ENCODE results near the gene SAMD1. TPM values are rescaled to one million over a fixed set of nuclear protein-coding genes. Genes with fewer than 3 reads are reported as not detected.

The SAMD1 gene
- total and polyA plus RNA-seq, 2 of the 13 experiments (the other 11 are each of a cell fraction or from before 2014, with no cell fraction given) = 17.5 to 45.0 TPM

DNA sequence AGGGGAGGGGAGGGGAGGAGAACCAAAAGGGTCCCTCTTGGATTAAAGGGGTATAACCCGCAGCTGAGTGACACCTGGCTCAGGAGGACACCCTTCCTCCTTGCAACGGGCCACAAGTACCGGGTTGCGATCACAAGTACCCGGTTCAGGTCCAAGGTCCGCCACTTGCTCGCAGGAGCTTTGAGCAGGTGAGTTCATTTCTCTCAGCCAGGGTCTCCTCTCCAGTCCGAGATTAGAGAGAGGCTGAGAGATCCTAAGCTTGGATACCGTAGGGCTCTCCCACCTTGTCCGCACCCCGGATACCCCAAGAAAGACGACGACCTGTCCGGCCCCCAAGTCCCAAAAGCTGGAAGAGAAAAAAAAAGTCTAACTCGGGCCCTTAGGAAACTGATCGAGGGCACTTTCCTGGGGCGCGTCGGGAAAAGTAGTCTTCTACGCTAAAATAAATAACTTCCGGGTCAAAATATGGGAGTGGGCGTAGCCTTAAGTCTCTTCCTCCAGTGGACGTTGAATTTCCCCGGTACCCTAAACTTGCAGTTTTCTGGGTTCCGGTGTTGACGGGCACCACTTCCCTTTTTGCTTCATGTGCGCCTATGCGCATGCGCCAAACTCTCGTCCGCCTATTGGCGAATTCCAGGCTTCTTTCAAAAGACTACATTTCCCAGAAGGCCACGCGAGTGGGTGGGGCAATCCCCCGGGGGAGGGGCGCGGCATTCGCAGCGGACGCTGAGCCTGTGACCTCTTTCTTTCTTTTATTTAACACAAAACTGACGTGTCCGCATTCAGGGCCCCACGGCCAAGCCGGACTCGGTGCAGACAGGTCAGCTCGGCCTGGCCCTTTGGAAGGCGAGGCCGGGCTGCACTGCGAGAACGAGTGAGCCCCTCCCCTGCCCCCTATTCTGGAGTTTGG lies 9.4 kb downstream of the SAMD1 start (continued):
- TF ChIP-seq ZNF773 (CRISPR knock-in tag; IDR thresholded peaks at IDR 0.05; ENCODE audit: borderline replicate concordance) = no peak
- no peak for TF ChIP-seq EP300 (IDR thresholded peaks at IDR 0.05; ENCODE audit: low read depth in 2 of 2, low read length in 2 of 2)
- TF ChIP-seq EP300 (CRISPR knock-in tag; IDR thresholded peaks at IDR 0.05; ENCODE audit: borderline replicate concordance) = peak; percentile 45; the same call in 1 of the 2 replicates
- TF ChIP-seq ATF7-NPFF (CRISPR knock-in tag; IDR thresholded peaks at IDR 0.05; ENCODE audit: low read depth) = no peak
- no peak for TF ChIP-seq ZBTB38 (CRISPR knock-in tag; IDR thresholded peaks at IDR 0.05)
- no peak for TF ChIP-seq ZBTB49 (CRISPR knock-in tag; IDR thresholded peaks at IDR 0.05; ENCODE audit: borderline replicate concordance)
- 0 out of 2 replicates have a peak, but pooled peaks have one; percentile 12 for TF ChIP-seq HDAC1 (CRISPR knock-in tag; IDR thresholded peaks at IDR 0.05)
- no peak for TF ChIP-seq SMARCE1 (IDR thresholded peaks at IDR 0.05; ENCODE audit: borderline replicate concordance)
- TF ChIP-seq ZNF18 (CRISPR knock-in tag; IDR thresholded peaks at IDR 0.05; ENCODE audit: insufficient replicate concordance) = peak; percentile 43
- no peak for TF ChIP-seq RBM22 (optimal IDR thresholded peaks at IDR 0.05; ENCODE audit: low read length)
- TF ChIP-seq ZMYM3 (CRISPR knock-in tag; IDR thresholded peaks at IDR 0.05) = no peak
- TF ChIP-seq WIZ (CRISPR knock-in tag; IDR thresholded peaks at IDR 0.05) = 0 out of 2 replicates have a peak, but pooled peaks have one; percentile 35
- TF ChIP-seq, protein P1, sequence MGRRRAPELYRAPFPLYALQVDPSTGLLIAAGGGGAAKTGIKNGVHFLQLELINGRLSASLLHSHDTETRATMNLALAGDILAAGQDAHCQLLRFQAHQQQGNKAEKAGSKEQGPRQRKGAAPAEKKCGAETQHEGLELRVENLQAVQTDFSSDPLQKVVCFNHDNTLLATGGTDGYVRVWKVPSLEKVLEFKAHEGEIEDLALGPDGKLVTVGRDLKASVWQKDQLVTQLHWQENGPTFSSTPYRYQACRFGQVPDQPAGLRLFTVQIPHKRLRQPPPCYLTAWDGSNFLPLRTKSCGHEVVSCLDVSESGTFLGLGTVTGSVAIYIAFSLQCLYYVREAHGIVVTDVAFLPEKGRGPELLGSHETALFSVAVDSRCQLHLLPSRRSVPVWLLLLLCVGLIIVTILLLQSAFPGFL (CRISPR knock-in tag; IDR thresholded peaks at IDR 0.05) = no peak
- TF ChIP-seq, protein P2, sequence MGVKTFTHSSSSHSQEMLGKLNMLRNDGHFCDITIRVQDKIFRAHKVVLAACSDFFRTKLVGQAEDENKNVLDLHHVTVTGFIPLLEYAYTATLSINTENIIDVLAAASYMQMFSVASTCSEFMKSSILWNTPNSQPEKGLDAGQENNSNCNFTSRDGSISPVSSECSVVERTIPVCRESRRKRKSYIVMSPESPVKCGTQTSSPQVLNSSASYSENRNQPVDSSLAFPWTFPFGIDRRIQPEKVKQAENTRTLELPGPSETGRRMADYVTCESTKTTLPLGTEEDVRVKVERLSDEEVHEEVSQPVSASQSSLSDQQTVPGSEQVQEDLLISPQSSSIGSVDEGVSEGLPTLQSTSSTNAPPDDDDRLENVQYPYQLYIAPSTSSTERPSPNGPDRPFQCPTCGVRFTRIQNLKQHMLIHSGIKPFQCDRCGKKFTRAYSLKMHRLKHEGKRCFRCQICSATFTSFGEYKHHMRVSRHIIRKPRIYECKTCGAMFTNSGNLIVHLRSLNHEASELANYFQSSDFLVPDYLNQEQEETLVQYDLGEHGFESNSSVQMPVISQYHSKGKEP (CRISPR knock-in tag; IDR thresholded peaks at IDR 0.05) = no peak
- TF ChIP-seq ZNF121 (CRISPR knock-in tag; IDR thresholded peaks at IDR 0.05) = no peak
- TF ChIP-seq ZNF704 (CRISPR knock-in tag; IDR thresholded peaks at IDR 0.05; ENCODE audit: borderline replicate concordance) = no peak
- no peak for TF ChIP-seq SALL2 (CRISPR knock-in tag; IDR thresholded peaks at IDR 0.05)
- no peak for TF ChIP-seq NFE2 (CRISPR knock-in tag; IDR thresholded peaks at IDR 0.05)
- no peak for TF ChIP-seq TOPORS (CRISPR knock-in tag; IDR thresholded peaks at IDR 0.05)
- no peak for TF ChIP-seq ZNF160 (CRISPR knock-in tag; IDR thresholded peaks at IDR 0.05)
- peak; percentile 19; the same call in 1 of the 2 replicates for TF ChIP-seq ZSCAN9 (CRISPR knock-in tag; IDR thresholded peaks at IDR 0.05; ENCODE audit: borderline replicate concordance)
